Heart left ventricle (tissue), 13 donors: ENCODE results near the gene PIP5K1C.

Source experiments
- POLR2A ChIP-seq, 2 donors: fragments of 450-650 bp; IDR thresholded peaks; one replicate each; pipeline ENCODE4 v1.6.1; 2017; ENCODE audit warnings: antibody characterized with exemption in 2 of 2, mild to moderate bottlenecking in 2 of 2, moderate library complexity in 2 of 2
- TF ChIP-seq, protein P1 (sequence below), 12 donors: fragments of 200-600 bp; sonication (generic) in 4 of 12; IDR thresholded peaks; one replicate each; pipeline versions ENCODE4 v1.5.0 to v1.8.0; 2018 to 2022; ENCODE audit warnings: antibody characterized with exemption in 12 of 12, mild to moderate bottlenecking in 5 of 12
- donor health status: ischemic (EF 13 %, LVEDD 7.1; RV severe dilation, severe dysfunction).
- donor health status: DM: no; HTN: yes; CAD: no.
- donor health status: DM: no; HTN: no; CAD: no.
- donor health status: ischemic (EF 25% LVEDD 6.9; RV normal size, moderate dysfunction).
- donor health status: ischemic (EF 25% LVEDD 5.7; RV mildly dilated, moderate dysfunction).
- donor health status: ischemic (EF 35%, LVEDD 5.7; RV mildly dilated, moderate dysfunction).
- donor health status: nonischemic (EF 11% LVEDD 7.7; RV severe dilation, severe dysfunction).
- donor health status: DM: yes; HTN: yes; CAD: no.
- donor health status: PGD.
- donor health status: ischemic (EF 29% LVEDD 5.4; RV normal size, mild dysfunction).
- donor health status: nonischemic (EF 23%, LVEDD 6.1; RV moderate dilation, normal function).

GRCh38 chr19:3691726-3692125, 8.5 kb downstream of the PIP5K1C start:
- TF ChIP-seq POLR2A (IDR thresholded peaks at IDR 0.05) = no peak
- TF ChIP-seq, protein P1, sequence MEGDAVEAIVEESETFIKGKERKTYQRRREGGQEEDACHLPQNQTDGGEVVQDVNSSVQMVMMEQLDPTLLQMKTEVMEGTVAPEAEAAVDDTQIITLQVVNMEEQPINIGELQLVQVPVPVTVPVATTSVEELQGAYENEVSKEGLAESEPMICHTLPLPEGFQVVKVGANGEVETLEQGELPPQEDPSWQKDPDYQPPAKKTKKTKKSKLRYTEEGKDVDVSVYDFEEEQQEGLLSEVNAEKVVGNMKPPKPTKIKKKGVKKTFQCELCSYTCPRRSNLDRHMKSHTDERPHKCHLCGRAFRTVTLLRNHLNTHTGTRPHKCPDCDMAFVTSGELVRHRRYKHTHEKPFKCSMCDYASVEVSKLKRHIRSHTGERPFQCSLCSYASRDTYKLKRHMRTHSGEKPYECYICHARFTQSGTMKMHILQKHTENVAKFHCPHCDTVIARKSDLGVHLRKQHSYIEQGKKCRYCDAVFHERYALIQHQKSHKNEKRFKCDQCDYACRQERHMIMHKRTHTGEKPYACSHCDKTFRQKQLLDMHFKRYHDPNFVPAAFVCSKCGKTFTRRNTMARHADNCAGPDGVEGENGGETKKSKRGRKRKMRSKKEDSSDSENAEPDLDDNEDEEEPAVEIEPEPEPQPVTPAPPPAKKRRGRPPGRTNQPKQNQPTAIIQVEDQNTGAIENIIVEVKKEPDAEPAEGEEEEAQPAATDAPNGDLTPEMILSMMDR (IDR thresholded peaks at IDR 0.05) = no peak
